AG09309 (cell line): ENCODE results near the gene CPT1A.
A peak's percentile ranks its signal among the peaks of the same experiment; 100 is the strongest.

Source experiments
- DNase-seq: peaks from one replicate; pipeline ENCODE4 v3.0.0-alpha.2; 2010; ENCODE audit warnings: low read depth
- H3K4me3 ChIP-seq: 2 replicates; pipeline ENCODE4 v1.5.1; 2011; ENCODE audit warnings: mild to moderate bottlenecking, low read depth, low read length, moderate library complexity; ENCODE audit not compliant: control insufficient read depth
- TF ChIP-seq, protein P1 (sequence below): IDR thresholded peaks from 2 replicates; pipeline ENCODE4 v1.5.1; 2011; ENCODE audit warnings: mild to moderate bottlenecking, low read depth, low read length, inconsistent platforms; ENCODE audit not compliant: insufficient read depth, control insufficient read depth; ENCODE audit errors: missing control alignments

The CPT1A gene

DNA sequence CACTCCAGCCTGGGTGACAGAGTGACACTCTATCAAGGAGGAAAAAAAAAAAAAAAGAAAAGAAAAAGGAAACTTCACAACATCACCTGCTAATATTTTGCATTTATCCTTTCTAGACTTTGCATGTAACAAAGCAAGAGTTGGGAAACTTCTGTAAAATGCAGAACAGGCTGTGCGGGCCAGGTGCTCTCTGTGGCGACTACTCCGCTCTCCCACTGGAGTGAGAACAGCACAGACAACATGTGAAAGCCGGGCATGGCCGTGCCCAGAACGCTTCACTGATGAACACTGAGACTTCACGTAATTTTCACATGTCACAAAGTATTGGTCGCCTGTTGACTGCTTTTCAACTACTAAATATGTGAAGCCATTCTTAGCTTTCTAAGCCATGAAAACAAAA lies 74.9 kb downstream of the CPT1A start:
- TF ChIP-seq, protein P1, sequence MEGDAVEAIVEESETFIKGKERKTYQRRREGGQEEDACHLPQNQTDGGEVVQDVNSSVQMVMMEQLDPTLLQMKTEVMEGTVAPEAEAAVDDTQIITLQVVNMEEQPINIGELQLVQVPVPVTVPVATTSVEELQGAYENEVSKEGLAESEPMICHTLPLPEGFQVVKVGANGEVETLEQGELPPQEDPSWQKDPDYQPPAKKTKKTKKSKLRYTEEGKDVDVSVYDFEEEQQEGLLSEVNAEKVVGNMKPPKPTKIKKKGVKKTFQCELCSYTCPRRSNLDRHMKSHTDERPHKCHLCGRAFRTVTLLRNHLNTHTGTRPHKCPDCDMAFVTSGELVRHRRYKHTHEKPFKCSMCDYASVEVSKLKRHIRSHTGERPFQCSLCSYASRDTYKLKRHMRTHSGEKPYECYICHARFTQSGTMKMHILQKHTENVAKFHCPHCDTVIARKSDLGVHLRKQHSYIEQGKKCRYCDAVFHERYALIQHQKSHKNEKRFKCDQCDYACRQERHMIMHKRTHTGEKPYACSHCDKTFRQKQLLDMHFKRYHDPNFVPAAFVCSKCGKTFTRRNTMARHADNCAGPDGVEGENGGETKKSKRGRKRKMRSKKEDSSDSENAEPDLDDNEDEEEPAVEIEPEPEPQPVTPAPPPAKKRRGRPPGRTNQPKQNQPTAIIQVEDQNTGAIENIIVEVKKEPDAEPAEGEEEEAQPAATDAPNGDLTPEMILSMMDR: no peak
- H3K4me3 ChIP-seq: no peak overlapping the region
- DNase-seq: no peak

DNA sequence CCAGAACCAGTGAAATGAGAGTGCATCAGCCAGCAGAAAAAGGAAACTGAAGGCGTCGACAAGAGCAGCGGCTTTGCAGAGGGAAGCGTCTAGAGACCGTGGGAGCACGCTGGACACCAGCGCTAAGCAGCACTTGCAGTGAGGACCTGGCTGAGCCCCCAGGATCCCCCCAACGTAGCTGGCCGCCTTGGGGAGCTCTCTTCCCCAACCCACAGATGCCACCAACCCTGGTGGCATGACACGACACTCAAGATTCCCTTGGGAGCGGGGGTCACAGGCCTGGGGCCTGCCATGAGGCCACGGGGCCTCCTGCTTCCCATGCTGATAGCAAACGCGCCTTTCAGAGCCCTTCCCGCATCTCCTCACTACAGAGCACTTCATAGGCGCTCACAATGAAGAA lies 77.0 kb downstream of the CPT1A start:
- no peak for DNase-seq
- TF ChIP-seq, protein P1: no peak
- H3K4me3 ChIP-seq: no peak overlapping the region

DNA sequence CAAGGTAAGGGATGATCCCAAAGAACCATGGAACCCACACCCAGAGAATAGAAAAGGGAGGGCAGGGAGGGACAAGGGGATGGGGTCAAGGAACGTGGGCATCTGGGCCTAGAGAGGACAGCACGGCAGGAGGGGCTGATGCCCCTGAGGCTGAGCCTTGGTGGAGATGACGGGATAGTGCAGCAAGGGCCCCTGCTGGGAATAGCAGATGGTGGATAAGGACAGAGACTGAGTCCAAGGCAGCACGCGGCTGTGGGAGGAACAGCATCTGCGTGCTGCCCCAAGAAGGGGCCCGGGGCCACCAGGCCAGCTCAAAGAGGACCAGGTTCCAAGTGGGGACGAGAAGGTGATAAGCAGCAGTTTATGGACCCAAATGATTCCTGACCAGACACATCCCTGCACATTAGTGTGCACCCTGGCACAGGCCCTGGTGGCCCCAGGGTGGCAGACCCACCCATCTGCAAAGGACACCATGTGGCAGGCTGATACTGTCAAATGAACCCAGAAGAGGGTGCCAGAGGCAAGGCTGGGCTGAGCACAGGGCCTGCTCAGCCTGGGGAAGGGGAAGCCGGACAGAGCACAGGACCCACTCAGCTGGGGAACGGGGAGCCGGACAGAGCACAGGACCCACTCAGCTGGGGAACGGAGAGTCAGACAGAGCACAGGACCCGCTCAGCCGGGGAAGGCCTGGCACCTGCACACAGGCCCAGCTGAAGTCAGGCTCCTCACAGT lies 77.6 kb downstream of the CPT1A start:
- no peak for DNase-seq
- H3K4me3 ChIP-seq: no peak overlapping the region
- TF ChIP-seq, protein P1: peak; percentile 3

DNA sequence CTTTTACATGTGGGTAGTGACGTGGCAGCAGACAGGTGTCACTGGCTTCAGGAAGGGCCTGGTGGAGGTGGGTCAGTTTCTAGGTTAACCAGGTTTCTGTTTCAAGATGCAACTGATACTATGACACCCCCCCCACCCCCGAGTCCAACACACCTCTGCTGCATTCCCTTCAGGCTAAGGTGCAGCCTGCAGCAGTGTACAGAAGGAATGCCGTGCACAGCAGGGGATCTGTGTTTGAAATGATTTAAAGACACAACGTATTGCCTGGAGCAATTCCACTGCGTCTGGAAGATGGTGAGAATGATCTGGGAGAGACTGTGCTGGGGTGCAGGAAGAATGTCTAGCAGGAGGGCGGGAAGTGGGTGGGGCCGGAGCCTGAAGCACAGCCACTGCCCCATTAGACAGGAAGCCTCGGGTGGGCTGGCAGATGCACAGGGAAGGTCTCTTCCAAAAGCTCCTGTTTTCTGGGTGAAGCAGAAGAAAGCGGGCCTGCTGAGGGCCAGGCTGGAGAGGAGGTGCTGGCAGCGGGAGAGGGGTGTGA lies 78.5 kb downstream of the CPT1A start:
- TF ChIP-seq, protein P1: no peak
- H3K4me3 ChIP-seq: no peak overlapping the region
- DNase-seq: no peak

DNA sequence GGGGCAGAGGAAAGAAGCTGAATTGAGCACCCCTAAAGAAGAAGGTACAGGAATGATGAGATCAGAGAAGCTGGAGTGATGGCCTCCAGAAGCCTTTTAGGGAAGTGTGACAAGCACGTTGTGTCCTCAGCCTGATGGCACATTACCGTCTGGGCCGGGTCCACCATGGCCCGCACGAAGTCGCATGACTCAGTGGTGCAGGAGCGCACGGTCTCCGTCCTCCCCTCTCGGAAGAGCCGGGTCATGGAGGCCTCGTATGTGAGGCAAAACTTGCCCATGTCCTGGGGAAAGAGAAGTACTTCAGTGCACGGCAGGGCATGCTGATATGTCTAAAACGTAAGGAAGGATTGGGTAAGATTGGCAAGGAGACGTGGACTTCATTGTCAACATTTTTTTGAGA lies 79.2 kb downstream of the CPT1A start:
- H3K4me3 ChIP-seq: no peak overlapping the region
- DNase-seq: no peak
- TF ChIP-seq, protein P1: no peak

DNA sequence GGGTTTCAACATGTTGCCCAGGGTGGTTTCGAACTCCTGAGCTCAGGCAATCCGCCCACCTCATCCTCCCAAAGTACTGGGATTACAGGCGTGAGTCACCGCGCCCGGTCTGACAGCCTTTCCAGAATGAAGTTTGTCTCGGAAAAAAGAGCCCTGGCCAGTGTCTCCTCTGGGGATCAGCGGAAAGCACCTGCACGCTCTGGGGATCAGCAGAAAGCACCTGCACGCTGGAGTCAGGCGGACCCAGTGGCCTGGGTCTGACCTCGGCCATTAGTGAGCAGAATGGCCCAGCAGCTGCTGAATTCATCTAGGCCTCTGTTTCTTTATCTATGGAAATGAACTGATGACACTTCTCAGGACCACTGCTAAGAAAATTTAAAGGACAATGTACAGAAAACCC lies 79.9 kb downstream of the CPT1A start:
- TF ChIP-seq, protein P1: no peak
- no peak for DNase-seq
- no peak overlapping the region for H3K4me3 ChIP-seq
